SJSA1 (cell line): ENCODE measurements around the gene ALDH4A1. TPM values are rescaled to one million over a fixed set of nuclear protein-coding genes. Genes with fewer than 3 reads are reported as not detected.
"Not testable (repeated sequence)": the region's sequence is repeated elsewhere in the genome, so short reads cannot be mapped to it uniquely, and the experiment has no call there.

Experiments used
- DNase-seq, 2 experiments: peaks; one replicate each; pipeline ENCODE4 v3.0.0-alpha.2; 2015 to 2020; ENCODE audit warnings: low spot score in 2 of 2, low read depth in 1 of 2
- H3K27ac ChIP-seq: fragments of 250-450 bp; sonication (Bioruptor Pico); 2 replicates; pipeline ENCODE4 v1.5.1; 2020; ENCODE audit warnings: mild to moderate bottlenecking, moderate library complexity
- H3K27me3 ChIP-seq: fragments of 250-450 bp; sonication (Bioruptor Pico); replicated peaks from 2 replicates; pipeline ENCODE4 v1.5.1; 2020; ENCODE audit warnings: mild to moderate bottlenecking, moderate library complexity
- H3K36me3 ChIP-seq: fragments of 250-450 bp; sonication (Bioruptor Pico); 2 replicates; pipeline ENCODE4 v1.5.1; 2020; ENCODE audit warnings: mild to moderate bottlenecking
- H3K4me1 ChIP-seq: fragments of 250-450 bp; sonication (Bioruptor Pico); replicated peaks from 2 replicates; pipeline ENCODE4 v1.6.1; 2021; ENCODE audit warnings: mild to moderate bottlenecking
- H3K4me3 ChIP-seq: fragments of 250-450 bp; sonication (Bioruptor Pico); 2 replicates; pipeline ENCODE4 v1.5.1; 2020; ENCODE audit warnings: mild to moderate bottlenecking
- H3K9me3 ChIP-seq: fragments of 250-450 bp; sonication (Bioruptor Pico); replicated peaks from 2 replicates; pipeline ENCODE4 v1.5.1; 2020; ENCODE audit warnings: mild to moderate bottlenecking
- total RNA-seq: library from RNA; depleted of rRNA; stranded (reverse); fragments of >200 nt; shearing (Covaris generic); gene quantifications from 2 replicates; pipeline ENCODE4 v1.2.3, GENCODE V29; 2014

Gene ALDH4A1
- total RNA-seq, 1 experiment from 2014 or later = 10.8 TPM

DNA sequence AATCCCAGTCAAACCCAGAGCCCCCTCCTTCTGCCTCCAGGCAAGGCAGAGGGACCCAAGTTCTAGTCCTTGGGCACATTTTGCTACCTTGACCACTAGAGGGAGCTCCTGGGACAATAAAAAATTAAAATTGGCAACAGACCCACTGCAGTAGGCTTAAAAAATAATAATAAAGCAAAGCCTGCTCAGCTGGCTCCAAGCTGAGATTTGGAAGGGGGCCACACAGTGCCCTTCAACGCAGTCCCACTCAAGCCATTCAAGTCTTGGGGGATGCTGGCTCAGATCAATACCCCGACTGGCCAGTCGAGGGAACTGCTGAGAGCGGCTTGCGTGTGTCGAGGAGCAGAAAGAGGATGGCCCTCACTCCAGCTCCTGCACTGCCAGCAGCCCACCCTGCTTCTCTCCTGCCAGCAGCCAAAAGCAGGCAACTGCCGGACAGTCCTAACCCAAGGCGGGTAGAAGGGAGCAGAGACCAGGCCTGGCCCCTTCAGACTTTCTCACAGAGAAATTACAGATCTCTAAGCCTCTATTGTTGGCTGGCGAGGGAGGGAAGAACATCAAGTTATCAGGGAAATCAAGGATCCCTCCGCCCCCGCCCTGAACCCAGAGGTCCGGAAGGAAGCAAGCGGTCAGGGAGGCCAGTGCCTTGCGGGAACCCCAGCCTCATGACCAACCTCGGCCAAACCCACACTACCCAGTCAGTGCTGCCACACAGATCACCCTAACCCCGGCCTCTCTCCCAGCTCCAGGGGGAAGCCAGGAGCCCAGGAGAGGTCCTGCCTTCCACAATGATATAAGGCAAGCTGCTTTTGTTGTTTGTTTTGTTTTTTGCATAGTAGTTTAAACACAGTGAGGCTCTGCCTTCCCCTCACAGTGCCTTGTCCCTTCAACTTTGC, 4.9 kb upstream of the ALDH4A1 start:
- H3K27ac ChIP-seq = no peak overlapping the region
- peak; percentile 59 to 68 for DNase-seq
- peaks cover 57% of the 10 kb centered on the region for H3K36me3 ChIP-seq
- H3K27me3 ChIP-seq = no peaks in the 10 kb centered on the region
- no peaks in the 10 kb centered on the region for H3K9me3 ChIP-seq
- no peak overlapping the region for H3K4me3 ChIP-seq
- H3K4me1 ChIP-seq = peaks cover 6% of the 10 kb centered on the region

DNA sequence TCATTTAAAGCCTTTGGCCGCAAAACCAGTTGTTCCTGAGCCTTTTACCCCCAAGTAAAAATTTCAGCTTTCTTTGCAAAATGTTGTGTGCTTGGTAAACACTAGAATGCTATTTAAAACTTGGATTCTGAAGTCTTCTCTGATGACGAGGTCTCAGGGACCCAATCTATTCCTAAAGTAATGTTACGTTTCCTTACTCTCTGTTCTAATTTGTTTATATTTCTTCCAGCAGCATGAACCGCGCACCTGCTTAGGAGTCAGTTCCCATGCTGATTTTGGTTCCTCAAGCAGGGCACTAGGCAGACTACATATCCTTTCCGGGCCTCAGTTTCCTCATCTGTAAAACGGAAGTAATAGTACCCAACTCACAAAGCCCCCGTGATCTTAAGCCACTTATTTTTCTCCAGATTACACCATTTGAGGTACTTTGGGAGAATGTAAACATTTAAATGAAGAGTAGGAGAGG, 969 bp upstream of the ALDH4A1 start:
- H3K27ac ChIP-seq = no peak overlapping the region

DNA sequence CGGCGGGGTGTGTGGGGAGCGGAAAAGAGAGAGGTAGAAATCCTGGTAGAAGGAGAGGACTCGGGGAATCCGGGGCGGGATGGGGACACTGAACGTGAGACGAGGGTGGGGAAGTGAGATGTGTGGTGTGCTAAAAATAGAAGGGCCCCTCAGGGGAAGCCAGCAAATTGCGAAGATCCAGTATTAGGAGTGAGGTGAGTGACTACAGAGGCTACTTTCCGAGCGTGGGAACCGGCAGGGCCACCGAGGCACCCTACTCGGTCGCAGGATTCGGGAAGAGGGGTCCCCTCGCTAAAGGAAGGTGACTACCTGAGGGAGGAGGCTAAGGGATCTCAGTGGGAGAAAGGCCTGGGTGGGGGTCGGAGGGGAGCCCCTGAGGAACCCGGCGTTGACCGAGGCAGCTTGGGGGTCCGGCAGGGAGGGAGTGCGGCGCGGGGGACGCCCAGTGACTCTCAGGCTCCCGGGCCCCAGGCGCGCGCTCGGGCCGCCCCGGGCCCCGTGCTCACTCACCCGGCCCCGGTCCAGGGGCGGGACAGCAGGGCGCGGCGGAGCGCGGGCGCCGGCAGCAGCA, 318 bp downstream of the ALDH4A1 start:
- DNase-seq = no peak
- no peaks in the 10 kb centered on the region for H3K9me3 ChIP-seq
- peaks cover 11% of the 10 kb centered on the region for H3K36me3 ChIP-seq
- H3K27me3 ChIP-seq = no peaks in the 10 kb centered on the region
- H3K27ac ChIP-seq = peak overlapping the region; percentile 95
- H3K4me3 ChIP-seq = peak overlapping the region; percentile 82
- H3K4me1 ChIP-seq = peaks cover 6% of the 10 kb centered on the region

More for the DNA sequence above, 969 bp upstream of the ALDH4A1 start:
- Histone ChIP-seq H3K4me3 (peak overlapping the region; percentile 82), H3K4me1 (peaks cover 6% of the 10 kb centered on the region), H3K27me3 (no peaks in the 10 kb centered on the region), H3K9me3 (no peaks in the 10 kb centered on the region), H3K36me3 (peaks cover 24% of the 10 kb centered on the region)
- DNase-seq = no peak

DNA sequence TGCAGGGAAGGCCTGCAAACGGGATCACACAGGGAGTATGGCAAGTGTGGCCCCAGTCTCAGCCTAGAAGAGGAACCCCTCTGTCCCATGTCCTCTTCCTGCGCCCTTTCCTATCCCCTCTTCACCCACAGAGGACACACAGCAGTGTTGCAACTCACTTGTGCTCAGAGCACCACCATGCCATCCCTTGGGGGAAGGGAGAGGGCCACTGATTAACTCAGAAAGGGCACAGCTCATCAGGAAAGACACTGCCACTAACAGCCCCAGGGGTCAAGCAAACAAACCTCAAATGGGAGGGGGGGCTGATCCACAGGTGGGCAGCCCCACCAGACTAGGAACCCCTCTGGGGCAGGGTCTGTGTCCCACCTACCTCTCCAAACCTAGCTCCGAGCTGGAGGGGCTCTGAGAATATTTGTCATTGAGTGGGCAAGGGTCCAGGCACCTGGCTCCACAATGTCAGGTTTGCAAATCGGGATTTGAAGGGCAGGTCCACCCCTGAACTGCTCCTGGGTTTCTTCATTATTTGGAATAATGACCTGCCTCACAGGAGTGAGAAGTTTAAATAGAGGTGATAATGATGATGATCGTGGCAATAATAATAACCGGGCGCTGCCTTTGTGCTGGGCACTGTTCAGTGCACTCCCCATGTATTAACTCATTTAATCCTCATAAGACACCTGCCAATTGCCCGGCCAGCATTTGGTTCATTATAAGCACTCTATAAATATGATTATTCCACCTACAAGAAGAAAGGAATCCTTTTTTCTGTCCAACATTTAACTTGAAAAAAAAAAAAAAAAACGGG, 1.0 kb downstream of the ALDH4A1 start:
- Histone ChIP-seq H3K4me1 (peaks cover 6% of the 10 kb centered on the region), H3K27me3 (no peaks in the 10 kb centered on the region), H3K4me3 (peak overlapping the region; percentile 82; the same call in 1 of the 2 replicates), H3K9me3 (no peaks in the 10 kb centered on the region), H3K27ac (no peak overlapping the region), H3K36me3 (peaks cover 4% of the 10 kb centered on the region)
- DNase-seq = no peak

DNA sequence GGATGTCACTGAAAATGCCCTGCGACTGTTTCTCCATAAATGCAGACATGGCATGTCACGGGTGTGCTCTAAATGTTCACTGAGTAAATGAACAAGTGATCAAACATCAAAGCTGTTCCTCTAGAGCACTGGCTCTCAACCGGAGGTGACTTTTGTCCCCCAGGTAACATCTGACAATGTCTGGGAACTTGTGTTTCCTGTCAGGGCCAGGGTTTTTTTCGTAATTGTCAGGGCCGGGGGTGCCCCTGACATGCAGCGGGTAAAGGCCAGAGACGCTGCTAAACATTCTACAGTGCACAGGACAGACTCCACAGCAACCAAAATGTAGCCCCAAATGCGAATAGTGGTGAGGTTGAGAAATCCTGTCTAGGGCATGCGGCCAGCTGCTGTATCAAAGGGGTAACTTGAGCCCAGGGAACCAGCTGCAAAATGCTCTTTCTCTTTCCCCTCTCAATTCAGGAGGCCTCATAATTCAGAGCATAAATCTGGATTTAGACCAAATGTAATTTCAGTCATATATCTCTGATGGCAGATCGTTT, 2.0 kb downstream of the ALDH4A1 start:
- Histone ChIP-seq H3K36me3 (no peaks in the 10 kb centered on the region), H3K27ac (no peak overlapping the region), H3K4me1 (peaks cover 6% of the 10 kb centered on the region), H3K4me3 (no peak overlapping the region), H3K9me3 (no peaks in the 10 kb centered on the region), H3K27me3 (no peaks in the 10 kb centered on the region)
- DNase-seq = no peak

DNA sequence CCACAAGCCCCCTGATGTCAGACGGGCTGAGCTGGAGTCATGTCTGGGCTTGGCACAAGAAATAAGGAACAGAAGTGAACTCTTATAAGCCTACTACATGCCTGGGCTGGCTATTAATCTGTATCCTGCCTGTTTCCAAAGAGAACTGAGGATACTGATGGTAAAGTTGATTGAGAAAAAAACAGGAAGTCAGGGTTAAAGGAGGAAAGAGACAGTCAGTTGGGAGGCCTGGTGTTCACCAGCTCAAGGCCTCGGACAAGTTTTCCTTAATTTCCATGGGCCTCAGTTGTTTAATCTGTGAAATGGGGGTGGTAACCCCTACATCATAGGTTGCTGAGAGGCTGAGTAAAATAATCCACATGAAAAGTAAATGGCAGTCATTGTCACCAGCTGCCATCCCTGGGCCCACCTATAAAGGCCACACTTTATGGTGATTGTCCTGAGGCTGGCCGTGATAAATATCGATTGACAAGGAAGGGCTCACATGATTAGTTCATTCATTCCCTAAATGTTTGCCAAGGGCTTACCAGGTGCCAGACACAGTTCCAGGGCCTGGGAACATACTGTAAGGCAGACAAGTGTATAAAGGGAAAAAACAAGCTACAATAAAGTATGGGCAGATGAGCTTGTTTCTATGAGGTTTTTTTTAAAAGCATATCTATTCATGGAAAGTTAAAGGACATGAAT, 2.8 kb downstream of the ALDH4A1 start:
- Histone ChIP-seq H3K4me3 (no peak overlapping the region), H3K27me3 (no peaks in the 10 kb centered on the region), H3K9me3 (no peaks in the 10 kb centered on the region), H3K4me1 (peaks cover 6% of the 10 kb centered on the region), H3K27ac (no peak overlapping the region), H3K36me3 (no peaks in the 10 kb centered on the region)
- DNase-seq = no peak

DNA sequence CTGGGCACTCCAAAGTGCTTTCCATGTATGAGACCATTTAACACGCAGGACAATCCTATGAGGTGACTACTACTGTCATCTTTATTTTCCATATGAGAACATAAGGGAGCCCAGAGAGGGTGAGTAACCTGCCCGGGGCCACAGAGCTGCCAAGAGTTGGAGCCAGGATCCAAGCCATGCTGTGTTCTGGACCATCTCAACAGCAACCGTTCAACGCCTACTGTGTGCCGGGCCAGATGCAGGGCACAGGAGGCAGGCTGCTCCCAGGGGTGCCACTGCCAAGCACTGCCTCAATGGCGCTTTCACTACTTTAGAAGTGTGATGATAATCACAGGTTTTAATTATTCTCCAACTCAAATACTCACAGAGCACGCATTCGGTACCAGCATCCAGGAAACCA, 3.8 kb downstream of the ALDH4A1 start:
- Histone ChIP-seq H3K27me3 (no peaks in the 10 kb centered on the region), H3K27ac (no peak overlapping the region), H3K4me3 (no peak overlapping the region), H3K9me3 (no peaks in the 10 kb centered on the region), H3K36me3 (no peaks in the 10 kb centered on the region), H3K4me1 (peaks cover 6% of the 10 kb centered on the region)
- DNase-seq = no peak

DNA sequence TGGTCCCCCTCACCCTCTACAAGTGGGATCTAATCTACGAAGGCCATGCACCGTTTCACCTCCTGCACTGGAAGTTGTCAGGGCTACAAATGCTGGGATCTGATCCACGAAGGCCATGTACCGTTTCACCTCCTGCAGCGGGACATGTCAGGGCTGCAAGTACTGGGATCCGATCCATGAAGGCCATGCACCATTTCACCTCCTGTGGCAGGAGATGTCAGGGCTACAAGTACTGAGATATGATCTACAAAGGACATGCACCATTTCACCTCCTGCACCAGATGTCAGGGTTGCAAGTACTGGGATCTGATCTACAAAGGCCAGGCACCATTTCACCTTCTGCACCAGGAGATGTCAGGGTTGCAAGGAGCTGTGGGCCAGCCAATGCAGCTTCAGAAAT, 7.0 kb downstream of the ALDH4A1 start:
- Histone ChIP-seq H3K9me3 (no peaks in the 10 kb centered on the region), H3K27ac (no peak overlapping the region), H3K36me3 (no peaks in the 10 kb centered on the region)

DNA sequence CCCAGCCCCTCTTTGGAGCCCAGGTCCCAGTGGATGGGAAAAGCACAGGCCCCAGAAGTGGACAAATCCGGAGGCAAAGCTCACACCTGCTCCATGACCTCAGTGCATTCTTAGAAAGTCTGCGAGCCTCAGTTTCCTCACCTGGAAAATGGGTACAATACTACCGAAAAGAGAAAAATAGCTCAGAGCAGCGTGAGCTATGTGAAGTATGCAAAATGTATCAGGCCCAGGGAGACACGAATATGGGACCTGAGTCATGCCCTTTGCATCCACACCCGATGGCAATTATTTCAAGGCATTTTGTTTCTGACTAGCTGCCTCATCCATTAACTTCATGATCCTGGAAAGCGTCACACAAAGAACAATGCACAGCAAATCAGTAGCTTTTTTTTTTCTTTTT, 9.2 kb downstream of the ALDH4A1 start:
- no peaks in the 10 kb centered on the region for H3K36me3 ChIP-seq
- no peak overlapping the region for H3K4me3 ChIP-seq
- no peaks in the 10 kb centered on the region for H3K9me3 ChIP-seq
- H3K27ac ChIP-seq = no peak overlapping the region
- H3K4me1 ChIP-seq = no peaks in the 10 kb centered on the region
- DNase-seq = no peak
- no peaks in the 10 kb centered on the region for H3K27me3 ChIP-seq

More for the DNA sequence above, 7.0 kb downstream of the ALDH4A1 start:
- no peak for DNase-seq
- Histone ChIP-seq H3K4me3 (no peak overlapping the region), H3K4me1 (no peaks in the 10 kb centered on the region), H3K27me3 (no peaks in the 10 kb centered on the region)

DNA sequence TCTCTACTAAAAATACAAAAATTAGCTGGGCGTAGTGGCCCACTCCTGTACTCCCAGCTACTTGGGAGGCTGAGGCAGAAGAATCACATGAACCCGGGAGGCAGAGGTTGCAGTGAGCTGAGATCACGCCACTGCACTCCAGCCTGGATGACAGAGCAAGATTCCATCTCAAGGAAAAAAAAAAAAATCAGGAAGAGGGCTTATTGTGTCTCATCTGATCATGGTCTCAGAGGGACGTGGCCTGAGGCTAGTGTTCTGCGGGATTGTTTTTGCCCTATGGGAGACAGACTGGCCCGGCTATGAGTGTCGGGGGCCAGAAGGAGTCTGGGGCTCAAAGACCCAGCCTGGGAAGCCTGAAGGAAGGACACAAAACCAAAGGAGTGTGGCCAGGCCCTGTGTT, 10.5 kb downstream of the ALDH4A1 start:
- not testable (repeated sequence) for H3K4me3 ChIP-seq, DNase-seq, H3K27me3 ChIP-seq, H3K36me3 ChIP-seq, H3K9me3 ChIP-seq, H3K27ac ChIP-seq, H3K4me1 ChIP-seq

DNA sequence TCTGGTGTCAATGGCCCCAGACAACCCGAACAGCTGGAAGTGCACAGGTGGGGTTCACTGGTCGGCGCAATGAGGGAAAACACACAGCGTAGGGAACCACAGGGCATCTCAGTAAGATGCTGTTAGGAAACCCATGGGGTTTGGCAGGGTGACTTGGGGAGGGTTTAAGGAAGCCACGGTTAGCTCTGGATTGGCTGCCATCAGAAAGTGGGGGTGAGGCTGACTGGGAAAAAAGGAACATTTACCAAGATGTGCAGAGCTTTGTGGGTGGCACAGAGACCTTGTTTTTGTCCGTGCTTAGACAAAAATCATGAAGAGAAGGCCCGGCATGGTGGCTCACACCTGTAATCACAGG, 11.0 kb downstream of the ALDH4A1 start:
- Histone ChIP-seq H3K4me1 (no peaks in the 10 kb centered on the region), H3K9me3 (no peaks in the 10 kb centered on the region), H3K4me3 (no peak overlapping the region), H3K27me3 (no peaks in the 10 kb centered on the region), H3K27ac (no peak overlapping the region), H3K36me3 (no peaks in the 10 kb centered on the region)
- no peak for DNase-seq

DNA sequence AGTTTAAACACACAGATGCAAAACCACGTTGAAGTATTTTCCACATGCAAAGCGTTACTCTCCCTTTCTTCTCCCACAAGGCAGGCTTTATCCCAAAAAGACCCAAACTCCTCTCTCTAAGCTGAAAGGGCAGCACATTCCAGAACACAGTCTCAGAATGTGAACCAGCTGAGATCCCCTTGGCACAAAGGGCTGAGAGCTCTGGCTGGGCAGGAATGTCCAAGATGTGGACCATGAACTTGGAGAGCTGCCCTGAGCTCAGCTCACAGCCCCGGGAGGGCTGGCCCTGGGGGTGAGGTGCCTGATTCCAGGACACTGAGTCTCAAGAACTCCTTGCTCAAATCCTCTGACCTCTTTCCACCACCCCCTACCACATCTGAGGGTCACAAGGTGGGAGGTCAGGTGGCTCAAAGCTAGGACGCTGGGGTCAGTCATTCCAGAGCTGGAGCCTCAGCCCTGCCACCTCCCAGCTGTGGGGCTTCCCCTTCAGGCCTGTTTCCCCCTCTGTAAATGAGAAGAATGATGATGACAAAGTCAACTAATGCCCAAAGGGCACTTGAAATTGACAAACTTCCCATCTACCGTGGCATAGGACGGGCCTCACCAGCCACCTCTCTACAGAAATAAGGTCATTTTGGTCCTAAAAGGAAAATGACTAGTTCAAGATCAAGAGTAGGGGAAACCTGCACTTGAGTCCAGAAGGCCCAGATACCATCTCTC, 11.5 kb downstream of the ALDH4A1 start:
- Histone ChIP-seq H3K4me3 (no peak overlapping the region), H3K27ac (no peak overlapping the region)
- DNase-seq = no peak

DNA sequence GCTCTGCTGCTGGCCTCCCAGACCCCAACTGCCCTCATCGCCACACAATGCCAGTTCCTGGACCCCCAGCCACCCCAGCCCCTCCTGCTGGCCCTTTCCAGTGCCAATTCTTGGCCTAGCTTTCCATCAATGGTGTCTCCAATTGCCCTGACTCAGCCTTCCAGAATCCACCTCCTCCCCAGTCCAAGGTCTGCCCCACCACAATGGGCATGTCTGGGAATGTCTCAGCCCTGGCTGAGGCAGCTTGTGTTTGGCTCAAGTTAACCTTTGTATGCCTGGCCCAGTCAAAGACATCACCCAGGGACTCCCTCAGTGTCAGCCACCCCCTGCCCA, 16.4 kb downstream of the ALDH4A1 start:
- no peak for DNase-seq
- no peak overlapping the region for H3K27ac ChIP-seq
- 0 out of 2 replicates have a peak, but pooled peaks cover 5% of the 10 kb centered on the region for H3K4me1 ChIP-seq
- H3K27me3 ChIP-seq = no peaks in the 10 kb centered on the region
- H3K9me3 ChIP-seq = no peaks in the 10 kb centered on the region
- no peak overlapping the region for H3K4me3 ChIP-seq
- H3K36me3 ChIP-seq = 0 out of 2 replicates have a peak, but pooled peaks cover 2% of the 10 kb centered on the region

More for the DNA sequence above, 11.5 kb downstream of the ALDH4A1 start:
- no peaks in the 10 kb centered on the region for H3K36me3 ChIP-seq
- H3K9me3 ChIP-seq = no peaks in the 10 kb centered on the region
- H3K4me1 ChIP-seq = 0 out of 2 replicates have a peak, but pooled peaks cover 4% of the 10 kb centered on the region
- no peaks in the 10 kb centered on the region for H3K27me3 ChIP-seq
